ENCODE measurements around the gene MRPL34.

Gene MRPL34

DNA sequence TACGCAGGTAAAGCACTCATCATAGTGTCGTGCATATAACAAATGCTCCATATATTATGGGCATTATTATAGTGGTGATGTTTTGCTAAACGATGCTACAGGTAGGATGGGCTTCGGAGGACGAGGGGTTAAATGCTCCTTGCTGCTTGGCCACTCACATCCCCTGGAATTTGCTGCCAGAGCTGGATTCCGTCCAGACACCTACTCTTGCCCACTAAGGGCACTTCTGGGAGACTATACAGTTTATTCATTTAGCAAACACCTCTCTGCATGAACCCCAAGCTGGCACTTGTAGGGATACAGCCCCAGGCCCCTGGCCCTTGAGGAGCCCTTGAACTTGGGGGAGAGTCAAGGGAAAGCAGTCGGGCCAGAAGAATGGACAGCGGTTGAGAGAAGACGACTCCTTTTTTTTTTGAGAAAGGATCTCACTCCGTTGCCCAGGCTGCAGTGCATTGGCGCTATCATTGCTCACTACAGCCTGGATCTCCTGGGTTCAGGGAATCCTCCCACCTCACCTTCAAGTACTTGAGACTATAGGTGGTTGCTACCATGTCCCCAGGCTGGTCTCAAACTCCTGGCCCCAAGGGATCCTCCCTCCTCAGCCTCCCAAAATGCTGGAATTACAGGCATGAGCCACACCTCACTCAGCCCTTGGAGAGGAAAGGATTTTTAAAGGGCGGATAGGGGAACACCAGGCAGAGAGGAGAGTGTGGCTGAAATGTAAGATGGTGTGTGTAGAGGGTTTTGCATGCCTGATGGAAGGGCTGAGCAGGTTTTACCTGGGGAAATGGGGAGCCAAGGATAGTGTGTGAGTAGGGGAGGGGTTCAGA is 1.1 kb upstream of the MRPL34 start:
- no peak overlapping the region; the same call in 1 of the 2 replicates for H3K4me3 ChIP-seq (ENCODE audit: low read depth, low read length)
- no peak for DNase-seq (ENCODE audit: low read depth)
- TF ChIP-seq, protein P1, sequence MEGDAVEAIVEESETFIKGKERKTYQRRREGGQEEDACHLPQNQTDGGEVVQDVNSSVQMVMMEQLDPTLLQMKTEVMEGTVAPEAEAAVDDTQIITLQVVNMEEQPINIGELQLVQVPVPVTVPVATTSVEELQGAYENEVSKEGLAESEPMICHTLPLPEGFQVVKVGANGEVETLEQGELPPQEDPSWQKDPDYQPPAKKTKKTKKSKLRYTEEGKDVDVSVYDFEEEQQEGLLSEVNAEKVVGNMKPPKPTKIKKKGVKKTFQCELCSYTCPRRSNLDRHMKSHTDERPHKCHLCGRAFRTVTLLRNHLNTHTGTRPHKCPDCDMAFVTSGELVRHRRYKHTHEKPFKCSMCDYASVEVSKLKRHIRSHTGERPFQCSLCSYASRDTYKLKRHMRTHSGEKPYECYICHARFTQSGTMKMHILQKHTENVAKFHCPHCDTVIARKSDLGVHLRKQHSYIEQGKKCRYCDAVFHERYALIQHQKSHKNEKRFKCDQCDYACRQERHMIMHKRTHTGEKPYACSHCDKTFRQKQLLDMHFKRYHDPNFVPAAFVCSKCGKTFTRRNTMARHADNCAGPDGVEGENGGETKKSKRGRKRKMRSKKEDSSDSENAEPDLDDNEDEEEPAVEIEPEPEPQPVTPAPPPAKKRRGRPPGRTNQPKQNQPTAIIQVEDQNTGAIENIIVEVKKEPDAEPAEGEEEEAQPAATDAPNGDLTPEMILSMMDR (IDR thresholded peaks at IDR 0.05; ENCODE audit: low read depth, low read length, missing control alignments) = no peak

DNA sequence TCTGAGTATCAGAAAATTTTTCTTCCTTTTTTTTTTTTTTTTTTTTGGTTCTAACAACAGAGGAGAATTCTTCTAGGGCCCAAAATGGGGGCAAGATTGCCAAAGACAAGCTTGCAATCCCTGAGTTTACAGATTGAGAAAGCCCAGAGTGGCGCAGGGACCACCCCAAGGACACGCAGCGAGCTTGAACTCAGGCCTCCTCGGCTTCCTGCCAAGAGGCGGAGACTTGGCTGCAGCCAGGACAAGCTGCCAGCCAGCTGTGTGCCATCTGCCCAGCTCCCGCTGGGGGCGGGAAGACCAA is 506 bp upstream of the MRPL34 start:
- peak overlapping the region; percentile 82 for H3K4me3 ChIP-seq (ENCODE audit: low read depth, low read length)
- DNase-seq (ENCODE audit: low read depth) = no peak

GRCh38 chr19:17306285-17306714 is 628 bp downstream of the MRPL34 start:
- DNase-seq (ENCODE audit: low read depth) = no peak
- TF ChIP-seq, protein P1 (IDR thresholded peaks at IDR 0.05; ENCODE audit: low read depth, low read length, missing control alignments) = no peak
- peak overlapping the region; percentile 82 for H3K4me3 ChIP-seq (ENCODE audit: low read depth, low read length)

More for the DNA sequence above, 506 bp upstream of the MRPL34 start:
- TF ChIP-seq, protein P1 (IDR thresholded peaks at IDR 0.05; ENCODE audit: low read depth, low read length, missing control alignments) = no peak

DNA sequence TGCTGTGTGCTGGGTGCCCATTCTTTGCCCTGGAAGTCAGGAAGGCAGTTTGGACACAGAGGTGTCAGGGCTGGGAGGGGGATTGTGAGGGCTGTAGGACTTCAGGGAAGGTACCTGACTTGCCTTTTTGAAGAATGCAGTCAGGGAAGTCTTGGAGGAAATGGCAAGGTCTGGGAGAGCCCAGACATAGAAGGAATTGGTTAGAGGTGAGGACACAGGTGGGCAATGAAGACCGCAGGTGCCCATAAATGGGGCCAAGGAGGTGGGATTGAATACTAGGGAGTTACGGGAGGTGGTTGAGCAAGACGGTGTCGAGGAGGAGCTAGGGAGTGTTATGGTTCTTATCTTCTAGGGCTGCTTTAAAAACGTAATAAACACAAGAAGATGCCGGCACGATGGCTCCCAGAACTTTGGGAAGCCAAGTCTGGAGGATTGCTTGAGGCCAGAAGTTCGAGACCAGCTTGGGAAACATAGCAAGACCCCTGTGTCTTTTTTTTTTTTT is 2.3 kb downstream of the MRPL34 start:
- no peak overlapping the region for H3K4me3 ChIP-seq (ENCODE audit: low read depth, low read length)
- TF ChIP-seq, protein P1 (IDR thresholded peaks at IDR 0.05; ENCODE audit: low read depth, low read length, missing control alignments) = no peak
- DNase-seq (ENCODE audit: low read depth) = no peak

- peak; percentile 100 for DNase-seq (ENCODE audit: low read depth)
- TF ChIP-seq, protein P1 (IDR thresholded peaks at IDR 0.05; ENCODE audit: low read depth, low read length, missing control alignments) = no peak
- peak within 1 kb of the TSS; percentile 75 for H3K4me3 ChIP-seq (ENCODE audit: low read depth, low read length)
These were observed 3.7 kb downstream of the MRPL34 start, which contains the start of gene DDA1 for GRCh38 chr19:17309198-17309964. Gene DDA1, plus strand, starts transcription at chr19:17309563. Its CDS starts 92 bp downstream, at chr19:17309655.

DNA sequence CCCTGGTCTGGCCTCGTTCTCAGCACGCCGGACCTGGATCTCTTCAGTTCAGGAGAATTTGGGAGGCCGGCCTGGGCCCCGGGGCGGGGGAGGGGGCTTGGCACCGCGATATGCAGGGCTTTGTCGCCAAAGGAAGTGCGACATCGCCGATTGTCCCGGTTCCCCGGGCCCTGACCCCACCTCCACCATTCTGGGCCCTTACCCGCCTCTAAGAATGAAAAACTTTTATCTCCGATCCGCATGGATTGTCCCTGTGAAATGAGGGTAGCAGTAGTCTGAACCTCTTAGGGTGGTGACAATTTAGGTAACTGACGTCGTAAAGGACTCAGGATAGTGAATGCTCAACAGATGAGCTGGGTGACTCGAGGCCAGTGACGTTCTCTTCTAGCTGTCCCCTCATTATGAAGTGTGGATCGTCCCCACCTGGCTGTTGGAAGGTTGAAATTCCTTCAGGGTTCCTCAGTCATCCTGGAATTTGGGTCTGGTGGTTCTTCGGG is 4.3 kb downstream of the MRPL34 start:
- no peak for DNase-seq (ENCODE audit: low read depth)
- H3K4me3 ChIP-seq (ENCODE audit: low read depth, low read length) = peak overlapping the region; percentile 75
- TF ChIP-seq, protein P1 (IDR thresholded peaks at IDR 0.05; ENCODE audit: low read depth, low read length, missing control alignments) = no peak

Data from GM12864 (cell line).